Central memory CD4-positive, alpha-beta T cell (primary cell): ENCODE measurements around the gene ALDH8A1.

Source experiments
- DNase-seq: peaks from one replicate; pipeline ENCODE4 v3.0.0; 2022

ALDH8A1 gene

GRCh38 chr6:134870677-134871498, 79.0 kb downstream of the ALDH8A1 start:
- no peak for DNase-seq

GRCh38 chr6:134868812-134869211, 81.1 kb downstream of the ALDH8A1 start:
- DNase-seq: no peak
